Panc1 (cell line): ENCODE measurements around the gene RBM45. TPM values are rescaled to one million over a fixed set of nuclear protein-coding genes. Genes with fewer than 3 reads are reported as not detected.
"Not testable (repeated sequence)": the region's sequence is repeated elsewhere in the genome, so short reads cannot be mapped to it uniquely, and the experiment has no call there.

Source experiments
- ATAC-seq: fragments of 200-7000 bp; cut with Tn5 transposase; 2 replicates; pipeline ENCODE4 v1.9.1; 2020; ENCODE audit warnings: mild to moderate bottlenecking, moderate library complexity
- BruUV-seq: library from RNA; stranded (reverse); fragments of 400-500 nt; replicated peaks from 2 replicates; lab custom pipeline; 2021; lab: Mats Ljungman, UMichigan
- CTCF ChIA-PET: fragments of 300-600 bp; sonication (Branson Sonifier 250); formaldehyde crosslinking; loops from one replicate; lab custom pipeline; 2022; ENCODE audit warnings: antibody characterized with exemption; lab: Charles Lee
- POLR2A ChIA-PET: fragments of 300-600 bp; sonication (Branson Sonifier 250); formaldehyde crosslinking; loops from one replicate; lab custom pipeline; 2022; ENCODE audit warnings: antibody characterized with exemption; lab: Charles Lee
- DNase-seq: peaks from one replicate; pipeline ENCODE4 v3.0.0-alpha.2; 2010; ENCODE audit warnings: low read depth, low spot score
- H3K27ac ChIP-seq: 2 replicates; pipeline ENCODE4 v1.5.1; 2011; ENCODE audit warnings: mild to moderate bottlenecking, low read length, inconsistent platforms
- H3K27me3 ChIP-seq: fragments of 200-500 bp; sonication (Bioruptor generic); 2 replicates; pipeline ENCODE4 v1.6.0; 2014; ENCODE audit warnings: low read length, inconsistent platforms; ENCODE audit not compliant: control insufficient read depth, insufficient read depth
- H3K36me3 ChIP-seq: fragments of 200-500 bp; sonication (Bioruptor generic); 2 replicates; pipeline ENCODE4 v1.5.1; 2014; ENCODE audit warnings: inconsistent platforms, mild to moderate bottlenecking, low read length, moderate library complexity; ENCODE audit not compliant: control insufficient read depth, insufficient read depth
- H3K4me1 ChIP-seq: 2 replicates; pipeline ENCODE4 v1.5.1; 2011; ENCODE audit warnings: inconsistent platforms, mild to moderate bottlenecking, low read length, moderate library complexity; ENCODE audit not compliant: control insufficient read depth, insufficient read depth
- H3K4me3 ChIP-seq, 2 experiments: 2 replicates each; pipeline ENCODE4 v1.5.1; 2011 to 2012; ENCODE audit warnings: low read depth in 2 of 2, low read length in 2 of 2, mild to moderate bottlenecking in 2 of 2, inconsistent platforms in 1 of 2, moderate library complexity in 1 of 2
- H3K9me3 ChIP-seq: fragments of 200-500 bp; sonication (Bioruptor generic); 2 replicates; pipeline ENCODE4 v1.5.1; 2014; ENCODE audit warnings: low read depth, mild to moderate bottlenecking, inconsistent platforms, low read length, moderate library complexity; ENCODE audit not compliant: control insufficient read depth, insufficient read depth
- POLR2AphosphoS5 ChIP-seq: IDR thresholded peaks from 2 replicates; pipeline ENCODE4 v1.6.1; 2012; ENCODE audit warnings: mild to moderate bottlenecking, low read depth, low read length, moderate library complexity
- SIN3A ChIP-seq: IDR thresholded peaks from 2 replicates; pipeline ENCODE4 v1.6.1; 2012; ENCODE audit warnings: low read depth, mild to moderate bottlenecking, low read length, moderate library complexity, borderline replicate concordance; ENCODE audit not compliant: insufficient read depth
- TCF7L2 ChIP-seq: IDR thresholded peaks from 2 replicates; pipeline ENCODE4 v1.6.1; 2011; ENCODE audit warnings: mild to moderate bottlenecking, low read depth, low read length, inconsistent platforms
- in situ Hi-C: cut with HindIII; loops from 2 replicates; pipeline ENCODE4 v1.10.0; 2016; ENCODE audit warnings: low sequenced_read_pairs, low pct_unique_long_range_greater_than_20kb
- intact Hi-C: fragments of 100-400 bp; cut with micrococcal nuclease; formaldehyde crosslinking; loops from one replicate; pipeline ENCODE4 v1.10.0; 2022; ENCODE audit not compliant: unreplicated experiment
- total RNA-seq: library from RNA; stranded (reverse); gene quantifications from one replicate; pipeline ENCODE4 v1.2.1, GENCODE V29; 2021; ENCODE audit not compliant: unreplicated experiment
- TF ChIP-seq, protein P1 (sequence below): fragments of 450-650 bp; IDR thresholded peaks from 2 replicates; pipeline ENCODE4 v1.5.1; 2017; ENCODE audit warnings: mild to moderate bottlenecking
- TF ChIP-seq, protein P2 (sequence below), 2 experiments: IDR thresholded peaks; 2 replicates each; pipeline ENCODE4 v1.6.1; 2011 to 2012; ENCODE audit warnings: low read depth in 2 of 2, control low read depth in 1 of 2, low read length in 1 of 2, mild to moderate bottlenecking in 1 of 2, moderate library complexity in 1 of 2; ENCODE audit not compliant: insufficient read depth in 1 of 2

Gene RBM45
- total RNA-seq, 1 experiment from 2014 or later: 14.1 TPM

DNA sequence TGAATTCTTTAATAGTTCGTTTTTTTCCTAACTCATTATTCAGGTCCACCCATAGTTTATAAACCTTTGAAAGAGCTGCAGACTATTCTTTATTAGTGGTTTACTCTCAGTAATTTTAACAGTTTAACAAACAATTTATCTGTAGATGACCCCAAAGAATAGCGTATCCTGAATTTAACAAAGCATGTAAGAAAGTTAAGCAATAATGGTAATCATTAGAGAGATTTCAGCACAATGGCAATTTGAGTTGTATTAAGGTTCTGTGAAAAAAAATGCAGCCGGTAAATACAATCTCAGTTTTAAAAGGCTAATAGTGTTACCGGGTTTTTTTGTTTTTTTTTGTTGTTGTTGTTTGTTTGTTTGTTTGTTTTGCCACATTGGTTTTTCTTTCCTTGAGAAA, 40.3 kb downstream of the RBM45 start:
- ChIA-PET POLR2A (no interaction called here), CTCF (no interaction called here)
- TF ChIP-seq SIN3A (no peak), POLR2AphosphoS5 (no peak), TCF7L2 (no peak)
- TF ChIP-seq, protein P1, sequence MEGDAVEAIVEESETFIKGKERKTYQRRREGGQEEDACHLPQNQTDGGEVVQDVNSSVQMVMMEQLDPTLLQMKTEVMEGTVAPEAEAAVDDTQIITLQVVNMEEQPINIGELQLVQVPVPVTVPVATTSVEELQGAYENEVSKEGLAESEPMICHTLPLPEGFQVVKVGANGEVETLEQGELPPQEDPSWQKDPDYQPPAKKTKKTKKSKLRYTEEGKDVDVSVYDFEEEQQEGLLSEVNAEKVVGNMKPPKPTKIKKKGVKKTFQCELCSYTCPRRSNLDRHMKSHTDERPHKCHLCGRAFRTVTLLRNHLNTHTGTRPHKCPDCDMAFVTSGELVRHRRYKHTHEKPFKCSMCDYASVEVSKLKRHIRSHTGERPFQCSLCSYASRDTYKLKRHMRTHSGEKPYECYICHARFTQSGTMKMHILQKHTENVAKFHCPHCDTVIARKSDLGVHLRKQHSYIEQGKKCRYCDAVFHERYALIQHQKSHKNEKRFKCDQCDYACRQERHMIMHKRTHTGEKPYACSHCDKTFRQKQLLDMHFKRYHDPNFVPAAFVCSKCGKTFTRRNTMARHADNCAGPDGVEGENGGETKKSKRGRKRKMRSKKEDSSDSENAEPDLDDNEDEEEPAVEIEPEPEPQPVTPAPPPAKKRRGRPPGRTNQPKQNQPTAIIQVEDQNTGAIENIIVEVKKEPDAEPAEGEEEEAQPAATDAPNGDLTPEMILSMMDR: no peak
- TF ChIP-seq, protein P2, sequence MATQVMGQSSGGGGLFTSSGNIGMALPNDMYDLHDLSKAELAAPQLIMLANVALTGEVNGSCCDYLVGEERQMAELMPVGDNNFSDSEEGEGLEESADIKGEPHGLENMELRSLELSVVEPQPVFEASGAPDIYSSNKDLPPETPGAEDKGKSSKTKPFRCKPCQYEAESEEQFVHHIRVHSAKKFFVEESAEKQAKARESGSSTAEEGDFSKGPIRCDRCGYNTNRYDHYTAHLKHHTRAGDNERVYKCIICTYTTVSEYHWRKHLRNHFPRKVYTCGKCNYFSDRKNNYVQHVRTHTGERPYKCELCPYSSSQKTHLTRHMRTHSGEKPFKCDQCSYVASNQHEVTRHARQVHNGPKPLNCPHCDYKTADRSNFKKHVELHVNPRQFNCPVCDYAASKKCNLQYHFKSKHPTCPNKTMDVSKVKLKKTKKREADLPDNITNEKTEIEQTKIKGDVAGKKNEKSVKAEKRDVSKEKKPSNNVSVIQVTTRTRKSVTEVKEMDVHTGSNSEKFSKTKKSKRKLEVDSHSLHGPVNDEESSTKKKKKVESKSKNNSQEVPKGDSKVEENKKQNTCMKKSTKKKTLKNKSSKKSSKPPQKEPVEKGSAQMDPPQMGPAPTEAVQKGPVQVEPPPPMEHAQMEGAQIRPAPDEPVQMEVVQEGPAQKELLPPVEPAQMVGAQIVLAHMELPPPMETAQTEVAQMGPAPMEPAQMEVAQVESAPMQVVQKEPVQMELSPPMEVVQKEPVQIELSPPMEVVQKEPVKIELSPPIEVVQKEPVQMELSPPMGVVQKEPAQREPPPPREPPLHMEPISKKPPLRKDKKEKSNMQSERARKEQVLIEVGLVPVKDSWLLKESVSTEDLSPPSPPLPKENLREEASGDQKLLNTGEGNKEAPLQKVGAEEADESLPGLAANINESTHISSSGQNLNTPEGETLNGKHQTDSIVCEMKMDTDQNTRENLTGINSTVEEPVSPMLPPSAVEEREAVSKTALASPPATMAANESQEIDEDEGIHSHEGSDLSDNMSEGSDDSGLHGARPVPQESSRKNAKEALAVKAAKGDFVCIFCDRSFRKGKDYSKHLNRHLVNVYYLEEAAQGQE (IDR thresholded peaks at IDR 0.05; ENCODE audit: insufficient read depth in 1 of 2, low read depth in 2 of 2, low read length in 1 of 2): no peak
- no peak overlapping the region for H3K4me3 ChIP-seq
- ATAC-seq: no peak
- no peaks in the 10 kb centered on the region for H3K9me3 ChIP-seq
- intact Hi-C loops (no loop called here), in situ Hi-C loops (no loop called here)
- no peak for DNase-seq
- H3K4me1 ChIP-seq: no peaks in the 10 kb centered on the region
- BruUV-seq: no TSS peak
- no peak overlapping the region for H3K27ac ChIP-seq
- no peaks in the 10 kb centered on the region for H3K27me3 ChIP-seq
- no peaks in the 10 kb centered on the region for H3K36me3 ChIP-seq

DNA sequence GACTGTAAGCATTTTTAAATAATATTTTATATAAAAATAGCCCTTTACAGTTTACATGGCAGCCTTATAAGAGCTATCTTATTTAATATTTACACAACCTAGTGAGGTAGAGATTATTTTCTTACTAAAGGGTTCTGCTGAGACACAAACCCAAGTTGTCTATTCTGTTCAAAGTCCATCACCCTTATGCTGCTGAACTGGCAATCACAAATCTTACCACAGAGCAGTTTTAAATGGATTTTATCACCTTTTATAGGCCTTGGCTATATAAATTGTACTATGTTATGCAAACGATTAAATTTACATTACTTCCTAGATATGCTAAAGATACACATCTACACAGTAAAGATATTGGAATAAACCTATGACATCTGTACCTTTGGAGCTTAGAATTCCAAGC, 40.7 kb downstream of the RBM45 start:
- H3K27me3 ChIP-seq: no peaks in the 10 kb centered on the region
- TF ChIP-seq POLR2AphosphoS5: no peak
- no peak for TF ChIP-seq TCF7L2
- no peak for TF ChIP-seq SIN3A
- TF ChIP-seq, protein P1: no peak
- TF ChIP-seq, protein P2 (IDR thresholded peaks at IDR 0.05; ENCODE audit: insufficient read depth in 1 of 2, low read depth in 2 of 2, low read length in 1 of 2): no peak
- CTCF ChIA-PET: no interaction called here
- POLR2A ChIA-PET: no interaction called here
- H3K27ac ChIP-seq: no peak overlapping the region
- no peaks in the 10 kb centered on the region for H3K9me3 ChIP-seq
- no peaks in the 10 kb centered on the region for H3K36me3 ChIP-seq
- in situ Hi-C loops: no loop called here
- H3K4me1 ChIP-seq: no peaks in the 10 kb centered on the region
- no peak for ATAC-seq
- intact Hi-C loops: no loop called here
- no TSS peak for BruUV-seq
- H3K4me3 ChIP-seq: no peak overlapping the region
- DNase-seq: no peak

DNA sequence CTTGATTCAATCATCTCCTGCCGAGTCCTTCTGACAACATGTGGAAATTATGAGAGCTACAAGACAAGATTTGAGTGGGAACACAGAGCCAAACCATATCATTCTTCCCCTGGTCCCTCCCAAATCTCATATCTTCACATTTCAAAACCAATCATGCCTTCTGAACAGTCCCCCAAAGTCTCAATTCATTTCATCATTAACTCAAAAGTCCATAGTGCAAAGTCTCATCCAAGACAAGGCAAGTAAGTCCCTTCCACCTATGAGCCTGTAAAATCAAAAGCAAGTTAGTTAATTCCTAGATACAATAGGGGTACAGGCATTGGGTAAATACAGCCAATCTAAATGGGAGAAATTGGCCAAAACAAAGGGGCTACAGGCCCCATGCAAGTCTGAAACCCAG, 41.6 kb downstream of the RBM45 start:
- intact Hi-C loops, H3K4me3 ChIP-seq, POLR2A ChIA-PET, H3K27ac ChIP-seq, H3K9me3 ChIP-seq, DNase-seq, H3K27me3 ChIP-seq, ATAC-seq, in situ Hi-C loops, CTCF ChIA-PET, H3K36me3 ChIP-seq, BruUV-seq, H3K4me1 ChIP-seq: not testable (repeated sequence)
